Kidney (tissue), 14 donors: ENCODE results near the gene ACAP3. TPM values are rescaled to one million over a fixed set of nuclear protein-coding genes. Genes with fewer than 3 reads are reported as not detected.

ENCODE experiments used
- DNase-seq, 5 donors: peaks; one replicate each; pipeline ENCODE4 v3.0.0-alpha.2; 2013 to 2020
- FAIRE-seq: peaks from 2 replicates; lab custom pipeline; 2012; peaks lifted over from hg19 to GRCh38; lab: Jason Lieb, UNC
- H3K27ac ChIP-seq, 2 donors: one replicate each; pipeline ENCODE4 v1.7.0; 2013; ENCODE audit warnings: low read depth in 2 of 2, low read length in 2 of 2, inconsistent platforms in 1 of 2
- H3K27me3 ChIP-seq: one replicate; pipeline ENCODE4 v1.7.1; 2013; ENCODE audit warnings: low read length, inconsistent platforms; ENCODE audit not compliant: control insufficient read depth, insufficient read depth
- H3K36me3 ChIP-seq, 3 donors: one replicate each; pipeline versions ENCODE4 v1.7.0 to v1.7.1; 2013; ENCODE audit warnings: low read length in 3 of 3, control low read depth in 1 of 3, inconsistent platforms in 1 of 3; ENCODE audit not compliant: insufficient read depth in 3 of 3, control insufficient read depth in 2 of 3
- H3K4me1 ChIP-seq, 3 donors: one replicate each; pipeline versions ENCODE4 v1.7.0 to v1.7.1; 2013; ENCODE audit warnings: low read length in 3 of 3, inconsistent platforms in 1 of 3, low read depth in 1 of 3; ENCODE audit not compliant: control insufficient read depth in 2 of 3, insufficient read depth in 2 of 3
- H3K4me3 ChIP-seq, 3 donors: one replicate each; pipeline versions ENCODE4 v1.7.0 to v1.8.1; 2013; ENCODE audit warnings: low read length in 3 of 3, control low read depth in 1 of 3, inconsistent platforms in 1 of 3
- H3K9ac ChIP-seq, 3 donors: one replicate each; pipeline versions ENCODE4 v1.7.0 to v1.7.1; 2013; ENCODE audit warnings: low read length in 3 of 3, control low read depth in 1 of 3, inconsistent platforms in 1 of 3
- H3K9me3 ChIP-seq, 3 donors: one replicate each; pipeline versions ENCODE4 v1.7.0 to v1.7.1; 2013; ENCODE audit warnings: low read length in 3 of 3, control low read depth in 1 of 3, inconsistent platforms in 1 of 3; ENCODE audit not compliant: control insufficient read depth in 2 of 3, insufficient read depth in 1 of 3
- CTCF ChIP-seq: IDR thresholded peaks from 3 replicates; pipeline ENCODE4 v1.5.1; 2012; ENCODE audit warnings: mild to moderate bottlenecking, moderate library complexity, borderline replicate concordance; ENCODE audit not compliant: insufficient read depth; ENCODE audit errors: extremely low read depth
- intact Hi-C: fragments of 100-400 bp; cut with DNase I; formaldehyde crosslinking; loops from one replicate; pipeline ENCODE4 v1.11.1; 2022
- polyA plus RNA-seq: library from polyadenylated mRNA; stranded (reverse); fragments of 350-450 nt; fragmentation: Illumina TruSeq; extraction: RNeasy Lipid Tissue Mini Kit (QIAGEN cat#74804); gene quantifications from one replicate; pipeline ENCODE4 v1.2.3, GENCODE V29; 2014; ENCODE audit warnings: low read depth, low replicate concordance; ENCODE audit not compliant: insufficient read depth
- total RNA-seq: library from RNA; stranded (reverse); fragmentation: NEBNext Ultra II Directional; extraction: Animal tissue kit (Norgen Biotek cat#: 25700); gene quantifications from one replicate; pipeline ENCODE4 v1.2.1, GENCODE V29; 2021
- donor health status: control.
- donor health status: control.
- donor health status: control.
- donor health status: control.
- donor health status: control.
- donor health status: DM: yes; HTN: yes; CAD: no.
- donor health status: Normal renal cell carcinoma (clear cell type).

The ACAP3 gene
- total and polyA plus RNA-seq, 2 donors from 2014 or later = 15.9 to 39.5 TPM

GRCh38 chr1:1314678-1315335 is 7.1 kb upstream of the ACAP3 start:
- no peaks in the 10 kb centered on the region for H3K9me3 ChIP-seq
- peaks cover 0 to 15% (median 11%) of the 10 kb centered on the region in 3 donors for H3K36me3 ChIP-seq
- H3K27ac ChIP-seq = no peak overlapping the region
- intact Hi-C loops = no loop called here
- no peaks in the 10 kb centered on the region for H3K27me3 ChIP-seq
- DNase-seq (no peak), FAIRE-seq (no peak)
- no peak overlapping the region for H3K9ac ChIP-seq
- H3K4me1 ChIP-seq = no peaks in the 10 kb centered on the region
- no peak for TF ChIP-seq CTCF
- no peak overlapping the region for H3K4me3 ChIP-seq

GRCh38 chr1:1314237-1314586 is 6.5 kb upstream of the ACAP3 start:
- H3K9me3 ChIP-seq = no peaks in the 10 kb centered on the region
- no peak for TF ChIP-seq CTCF
- peaks cover 0 to 15% (median 11%) of the 10 kb centered on the region in 3 donors for H3K36me3 ChIP-seq
- FAIRE-seq = no peak
- intact Hi-C loops = no loop called here
- H3K27ac ChIP-seq = no peak overlapping the region
- no peak overlapping the region for H3K9ac ChIP-seq
- no peaks in the 10 kb centered on the region for H3K27me3 ChIP-seq
- H3K4me1 ChIP-seq = peaks cover 0 to 6% (median 0%) of the 10 kb centered on the region in 3 donors
- H3K4me3 ChIP-seq = no peak overlapping the region
- no peak for DNase-seq

GRCh38 chr1:1313500-1314236 is 5.9 kb upstream of the ACAP3 start:
- H3K4me3 ChIP-seq = no peak overlapping the region
- H3K4me1 ChIP-seq = peaks cover 0 to 6% (median 0%) of the 10 kb centered on the region in 3 donors
- H3K9me3 ChIP-seq = no peaks in the 10 kb centered on the region
- H3K27me3 ChIP-seq = no peaks in the 10 kb centered on the region
- no peak overlapping the region for H3K27ac ChIP-seq
- DNase-seq (no peak), FAIRE-seq (no peak)
- H3K9ac ChIP-seq = no peak overlapping the region
- peaks cover 0 to 15% (median 11%) of the 10 kb centered on the region in 3 donors for H3K36me3 ChIP-seq
- TF ChIP-seq CTCF = no peak
- intact Hi-C loops = no loop called here
